ENCODE results near the gene GALNT14.
A peak's percentile ranks its signal among the peaks of the same experiment; 100 is the strongest.

The GALNT14 gene, protein sequence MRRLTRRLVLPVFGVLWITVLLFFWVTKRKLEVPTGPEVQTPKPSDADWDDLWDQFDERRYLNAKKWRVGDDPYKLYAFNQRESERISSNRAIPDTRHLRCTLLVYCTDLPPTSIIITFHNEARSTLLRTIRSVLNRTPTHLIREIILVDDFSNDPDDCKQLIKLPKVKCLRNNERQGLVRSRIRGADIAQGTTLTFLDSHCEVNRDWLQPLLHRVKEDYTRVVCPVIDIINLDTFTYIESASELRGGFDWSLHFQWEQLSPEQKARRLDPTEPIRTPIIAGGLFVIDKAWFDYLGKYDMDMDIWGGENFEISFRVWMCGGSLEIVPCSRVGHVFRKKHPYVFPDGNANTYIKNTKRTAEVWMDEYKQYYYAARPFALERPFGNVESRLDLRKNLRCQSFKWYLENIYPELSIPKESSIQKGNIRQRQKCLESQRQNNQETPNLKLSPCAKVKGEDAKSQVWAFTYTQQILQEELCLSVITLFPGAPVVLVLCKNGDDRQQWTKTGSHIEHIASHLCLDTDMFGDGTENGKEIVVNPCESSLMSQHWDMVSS

DNA sequence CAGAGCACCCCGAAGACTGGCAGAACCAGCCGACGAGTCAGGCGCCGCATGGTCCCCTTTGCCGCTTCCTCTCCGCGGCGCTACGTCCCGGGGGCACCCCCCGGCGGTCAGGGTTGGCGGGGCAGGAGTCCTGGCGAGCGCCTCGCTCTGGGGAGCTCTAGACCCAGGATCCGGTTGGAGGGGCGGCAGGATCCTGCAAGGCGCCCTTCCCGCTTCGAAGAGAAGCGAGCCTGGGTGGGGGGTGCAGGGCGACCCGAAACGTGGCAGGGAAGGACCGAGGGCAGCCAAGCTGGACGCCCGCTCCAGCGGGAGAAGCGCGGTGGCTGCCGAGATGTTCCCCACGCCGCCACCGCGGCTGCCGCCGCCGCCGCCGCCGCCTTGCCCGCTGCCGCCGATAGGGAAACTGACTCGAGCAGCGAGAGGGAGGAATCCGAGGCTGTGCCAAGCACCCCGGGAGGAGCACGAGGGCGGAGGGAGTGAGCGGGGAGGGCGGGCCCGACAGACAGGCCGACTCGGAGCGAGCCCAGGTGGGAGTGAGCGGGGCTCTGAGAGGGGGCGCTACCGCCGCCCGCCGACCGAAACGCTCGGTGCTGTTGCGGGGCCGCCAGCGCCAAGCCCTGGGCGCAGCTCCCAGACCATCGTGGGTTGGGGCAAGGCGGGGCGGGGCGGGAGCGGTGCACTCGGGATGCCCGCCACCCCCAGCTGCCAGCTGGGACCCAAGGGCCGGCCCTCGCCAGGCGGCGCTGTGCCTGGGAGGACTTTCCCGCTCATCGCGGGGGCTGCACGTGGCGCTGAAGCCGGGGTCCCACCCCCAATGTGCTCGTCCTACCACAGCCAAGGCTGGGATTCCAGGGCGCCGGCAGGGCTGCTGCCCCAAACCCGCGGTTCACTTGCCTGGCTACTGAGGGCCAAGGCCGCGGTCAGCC lies at the start of gene GALNT14:
GALNT14 (minus strand) TSS at position 404 of the 926 bp plus-strand sequence; CDS start at position 50, 354 bp downstream.
- no peaks in the 10 kb centered on the region for H3K36me3 ChIP-seq (ENCODE audit: control insufficient read depth in 2 of 2, insufficient read depth in 1 of 2, low read length in 2 of 2)
- H3K27ac ChIP-seq (ENCODE audit: extremely low read depth, low read depth, low read length) = peak within 1 kb of the TSS; percentile 61; the same call in 1 of the 2 replicates
- H3K4me3 ChIP-seq (ENCODE audit: low read depth, low read length) = peak within 1 kb of the TSS; percentile 48
- ChIA-PET POLR2A (no interaction called here), CTCF (interaction anchor here (0.6 to 1.5 kb wide), 17 partner anchors 9 to 973 kb away, joined by 3 to 6 read pairs (median 3); partner anchors contain the start of gene EHD3)
- no peaks in the 10 kb centered on the region for H3K4me1 ChIP-seq (ENCODE audit: control insufficient read depth, insufficient read depth, low read length)
- H3K9me3 ChIP-seq (ENCODE audit: control insufficient read depth, insufficient read depth, low read depth, low read length) = no peaks in the 10 kb centered on the region
- TF ChIP-seq ZNF610 (tag by site-specific recombination; IDR thresholded peaks at IDR 0.05; ENCODE audit: borderline replicate concordance) (0 out of 2 replicates have a peak, but pooled peaks have one; percentile 38), ZFP37 (tag by site-specific recombination; IDR thresholded peaks at IDR 0.05) (peak; percentile 47; the same call in 1 of the 2 replicates), ZNF16 (tag by site-specific recombination; IDR thresholded peaks at IDR 0.05; ENCODE audit: low read depth) (no peak), ZNF24 (tag by site-specific recombination; IDR thresholded peaks at IDR 0.05) (0 out of 2 replicates have a peak, but pooled peaks have one; percentile 25), GFI1B (tag by site-specific recombination; IDR thresholded peaks at IDR 0.05) (no peak), KLF10 (tag by site-specific recombination; IDR thresholded peaks at IDR 0.05) (peak; percentile 29; the same call in 1 of the 2 replicates), SP2 (tag by site-specific recombination; IDR thresholded peaks at IDR 0.05) (peak; percentile 44), ZNF768 (tag by site-specific recombination; IDR thresholded peaks at IDR 0.05) (no peak), ZNF274 (IDR thresholded peaks at IDR 0.05; ENCODE audit: low read length) (no peak), ZNF274 (tag by site-specific recombination; IDR thresholded peaks at IDR 0.05; ENCODE audit: borderline replicate concordance) (no peak), ZNF169 (tag by site-specific recombination; IDR thresholded peaks at IDR 0.05) (no peak), GLIS2 (tag by site-specific recombination; IDR thresholded peaks at IDR 0.05) (peak; percentile 88), ZBTB20 (tag by site-specific recombination; IDR thresholded peaks at IDR 0.05) (peak; percentile 80), ZNF37A (tag by site-specific recombination; IDR thresholded peaks at IDR 0.05) (peak; percentile 16; the same call in 1 of the 2 replicates), ZNF2 (tag by site-specific recombination; IDR thresholded peaks at IDR 0.05) (0 out of 2 replicates have a peak, but pooled peaks have one; percentile 18), ZNF19 (tag by site-specific recombination; IDR thresholded peaks at IDR 0.05; ENCODE audit: low read depth) (no peak), ZNF202 (tag by site-specific recombination; IDR thresholded peaks at IDR 0.05; ENCODE audit: borderline replicate concordance) (peak; percentile 55; the same call in 1 of the 2 replicates), ZBTB17 (tag by site-specific recombination; IDR thresholded peaks at IDR 0.05) (peak; percentile 81)
- TF ChIP-seq, protein P1, sequence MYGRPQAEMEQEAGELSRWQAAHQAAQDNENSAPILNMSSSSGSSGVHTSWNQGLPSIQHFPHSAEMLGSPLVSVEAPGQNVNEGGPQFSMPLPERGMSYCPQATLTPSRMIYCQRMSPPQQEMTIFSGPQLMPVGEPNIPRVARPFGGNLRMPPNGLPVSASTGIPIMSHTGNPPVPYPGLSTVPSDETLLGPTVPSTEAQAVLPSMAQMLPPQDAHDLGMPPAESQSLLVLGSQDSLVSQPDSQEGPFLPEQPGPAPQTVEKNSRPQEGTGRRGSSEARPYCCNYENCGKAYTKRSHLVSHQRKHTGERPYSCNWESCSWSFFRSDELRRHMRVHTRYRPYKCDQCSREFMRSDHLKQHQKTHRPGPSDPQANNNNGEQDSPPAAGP (tag by site-specific recombination; IDR thresholded peaks at IDR 0.05) = 0 out of 2 replicates have a peak, but pooled peaks have one; percentile 13
- TF ChIP-seq, protein P2, sequence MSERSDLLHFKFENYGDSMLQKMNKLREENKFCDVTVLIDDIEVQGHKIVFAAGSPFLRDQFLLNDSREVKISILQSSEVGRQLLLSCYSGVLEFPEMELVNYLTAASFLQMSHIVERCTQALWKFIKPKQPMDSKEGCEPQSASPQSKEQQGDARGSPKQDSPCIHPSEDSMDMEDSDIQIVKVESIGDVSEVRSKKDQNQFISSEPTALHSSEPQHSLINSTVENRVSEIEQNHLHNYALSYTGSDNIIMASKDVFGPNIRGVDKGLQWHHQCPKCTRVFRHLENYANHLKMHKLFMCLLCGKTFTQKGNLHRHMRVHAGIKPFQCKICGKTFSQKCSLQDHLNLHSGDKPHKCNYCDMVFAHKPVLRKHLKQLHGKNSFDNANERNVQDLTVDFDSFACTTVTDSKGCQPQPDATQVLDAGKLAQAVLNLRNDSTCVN (tag by site-specific recombination; optimal IDR thresholded peaks at IDR 0.05) = peak; percentile 70
- TF ChIP-seq, protein P3, sequence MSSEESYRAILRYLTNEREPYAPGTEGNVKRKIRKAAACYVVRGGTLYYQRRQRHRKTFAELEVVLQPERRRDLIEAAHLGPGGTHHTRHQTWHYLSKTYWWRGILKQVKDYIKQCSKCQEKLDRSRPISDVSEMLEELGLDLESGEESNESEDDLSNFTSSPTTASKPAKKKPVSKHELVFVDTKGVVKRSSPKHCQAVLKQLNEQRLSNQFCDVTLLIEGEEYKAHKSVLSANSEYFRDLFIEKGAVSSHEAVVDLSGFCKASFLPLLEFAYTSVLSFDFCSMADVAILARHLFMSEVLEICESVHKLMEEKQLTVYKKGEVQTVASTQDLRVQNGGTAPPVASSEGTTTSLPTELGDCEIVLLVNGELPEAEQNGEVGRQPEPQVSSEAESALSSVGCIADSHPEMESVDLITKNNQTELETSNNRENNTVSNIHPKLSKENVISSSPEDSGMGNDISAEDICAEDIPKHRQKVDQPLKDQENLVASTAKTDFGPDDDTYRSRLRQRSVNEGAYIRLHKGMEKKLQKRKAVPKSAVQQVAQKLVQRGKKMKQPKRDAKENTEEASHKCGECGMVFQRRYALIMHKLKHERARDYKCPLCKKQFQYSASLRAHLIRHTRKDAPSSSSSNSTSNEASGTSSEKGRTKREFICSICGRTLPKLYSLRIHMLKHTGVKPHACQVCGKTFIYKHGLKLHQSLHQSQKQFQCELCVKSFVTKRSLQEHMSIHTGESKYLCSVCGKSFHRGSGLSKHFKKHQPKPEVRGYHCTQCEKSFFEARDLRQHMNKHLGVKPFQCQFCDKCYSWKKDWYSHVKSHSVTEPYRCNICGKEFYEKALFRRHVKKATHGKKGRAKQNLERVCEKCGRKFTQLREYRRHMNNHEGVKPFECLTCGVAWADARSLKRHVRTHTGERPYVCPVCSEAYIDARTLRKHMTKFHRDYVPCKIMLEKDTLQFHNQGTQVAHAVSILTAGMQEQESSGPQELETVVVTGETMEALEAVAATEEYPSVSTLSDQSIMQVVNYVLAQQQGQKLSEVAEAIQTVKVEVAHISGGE (tag by site-specific recombination; conservative IDR thresholded peaks at IDR 0.05; ENCODE audit: low read depth) = peak; percentile 14; the same call in 1 of the 2 replicates
- TF ChIP-seq, protein P4, sequence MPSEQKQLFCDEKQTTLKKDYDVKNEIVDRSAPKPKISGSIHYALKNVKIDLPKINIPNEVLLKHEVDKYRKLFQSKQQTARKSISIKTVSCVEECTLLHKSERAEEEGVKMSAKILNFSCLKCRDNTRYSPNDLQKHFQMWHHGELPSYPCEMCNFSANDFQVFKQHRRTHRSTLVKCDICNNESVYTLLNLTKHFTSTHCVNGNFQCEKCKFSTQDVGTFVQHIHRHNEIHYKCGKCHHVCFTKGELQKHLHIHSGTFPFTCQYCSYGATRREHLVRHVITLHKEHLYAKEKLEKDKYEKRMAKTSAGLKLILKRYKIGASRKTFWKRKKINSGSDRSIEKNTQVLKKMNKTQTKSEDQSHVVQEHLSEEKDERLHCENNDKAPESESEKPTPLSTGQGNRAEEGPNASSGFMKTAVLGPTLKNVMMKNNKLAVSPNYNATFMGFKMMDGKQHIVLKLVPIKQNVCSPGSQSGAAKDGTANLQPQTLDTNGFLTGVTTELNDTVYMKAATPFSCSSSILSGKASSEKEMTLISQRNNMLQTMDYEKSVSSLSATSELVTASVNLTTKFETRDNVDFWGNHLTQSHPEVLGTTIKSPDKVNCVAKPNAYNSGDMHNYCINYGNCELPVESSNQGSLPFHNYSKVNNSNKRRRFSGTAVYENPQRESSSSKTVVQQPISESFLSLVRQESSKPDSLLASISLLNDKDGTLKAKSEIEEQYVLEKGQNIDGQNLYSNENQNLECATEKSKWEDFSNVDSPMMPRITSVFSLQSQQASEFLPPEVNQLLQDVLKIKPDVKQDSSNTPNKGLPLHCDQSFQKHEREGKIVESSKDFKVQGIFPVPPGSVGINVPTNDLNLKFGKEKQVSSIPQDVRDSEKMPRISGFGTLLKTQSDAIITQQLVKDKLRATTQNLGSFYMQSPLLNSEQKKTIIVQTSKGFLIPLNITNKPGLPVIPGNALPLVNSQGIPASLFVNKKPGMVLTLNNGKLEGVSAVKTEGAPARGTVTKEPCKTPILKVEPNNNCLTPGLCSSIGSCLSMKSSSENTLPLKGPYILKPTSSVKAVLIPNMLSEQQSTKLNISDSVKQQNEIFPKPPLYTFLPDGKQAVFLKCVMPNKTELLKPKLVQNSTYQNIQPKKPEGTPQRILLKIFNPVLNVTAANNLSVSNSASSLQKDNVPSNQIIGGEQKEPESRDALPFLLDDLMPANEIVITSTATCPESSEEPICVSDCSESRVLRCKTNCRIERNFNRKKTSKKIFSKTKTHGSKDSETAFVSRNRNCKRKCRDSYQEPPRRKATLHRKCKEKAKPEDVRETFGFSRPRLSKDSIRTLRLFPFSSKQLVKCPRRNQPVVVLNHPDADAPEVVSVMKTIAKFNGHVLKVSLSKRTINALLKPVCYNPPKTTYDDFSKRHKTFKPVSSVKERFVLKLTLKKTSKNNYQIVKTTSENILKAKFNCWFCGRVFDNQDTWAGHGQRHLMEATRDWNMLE (tag by site-specific recombination; conservative IDR thresholded peaks at IDR 0.05; ENCODE audit: low read depth) = no peak
